ENCODE measurements around the gene TENM4. TPM values are rescaled to one million over a fixed set of nuclear protein-coding genes. Genes with fewer than 3 reads are reported as not detected.

The TENM4 gene
- polyA plus RNA-seq, 3 donors: 0.31 to 1.7 TPM; not detected in 1

DNA sequence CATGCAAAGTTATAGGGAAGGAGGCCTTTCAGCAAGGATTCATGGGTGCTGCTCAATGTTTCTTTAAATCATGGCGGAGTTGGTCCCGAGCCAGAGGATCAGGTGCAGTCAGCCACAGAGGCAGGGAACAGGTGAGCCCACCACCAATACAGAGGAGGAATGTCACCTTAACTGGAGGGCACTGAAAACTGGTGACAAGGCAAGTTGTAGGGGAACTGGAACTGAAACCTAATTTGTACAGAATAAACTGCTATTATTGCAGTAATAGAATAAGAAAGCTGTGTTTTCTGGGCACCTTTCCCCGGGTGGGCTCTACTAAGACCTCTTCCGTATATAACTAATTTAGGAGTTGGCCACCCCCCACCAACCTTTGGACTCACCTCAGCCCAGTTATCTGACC is 570.2 kb downstream of the TENM4 start:
- no CpG with 5 or more reads among the region's 4 CpGs for WGBS (ENCODE audit: insufficient coverage)
- intact Hi-C loops (cut with micrococcal nuclease): no loop called here
- no peaks in the 10 kb centered on the region for H3K36me3 ChIP-seq (replicated peaks in 1 of 2; ENCODE audit: control insufficient read depth in 1 of 2, insufficient read depth in 2 of 2, low read length in 2 of 2)
- Mint-ChIP-seq H3K4me3 (no peak overlapping the region), H3K36me3 (no peaks in the 10 kb centered on the region), H3K27me3 (ENCODE audit: low read depth in 3 of 3) (peaks cover 11 to 31% (median 19%) of the 10 kb centered on the region in 3 donors), H3K4me1 (no peaks in the 10 kb centered on the region), H3K27ac (no peak overlapping the region), H3K9me3 (no peaks in the 10 kb centered on the region)
- no peaks in the 10 kb centered on the region for H3K9me3 ChIP-seq (replicated peaks in 1 of 2; ENCODE audit: control insufficient read depth in 1 of 2, insufficient read depth in 1 of 2, low read length in 2 of 2)
- H4K20me1 ChIP-seq (ENCODE audit: insufficient read depth, low read length): no peaks in the 10 kb centered on the region
- no peak overlapping the region for H3K4me3 ChIP-seq (replicated peaks in 1 of 3; ENCODE audit: low read depth in 2 of 3, low read length in 3 of 3)
- H2AFZ ChIP-seq (ENCODE audit: insufficient read depth, low read depth, low read length, poor library complexity, severe bottlenecking): no peak overlapping the region
- H3K79me2 ChIP-seq (ENCODE audit: insufficient read depth, low read length): no peaks in the 10 kb centered on the region
- no peaks in the 10 kb centered on the region for H3K4me1 ChIP-seq (ENCODE audit: control insufficient read depth in 1 of 2, insufficient read depth in 2 of 2, low read length in 2 of 2)
- no peak overlapping the region for H3K4me2 ChIP-seq (replicated peaks; ENCODE audit: extremely low read depth, low read length, poor library complexity, severe bottlenecking)
- DNase-seq: no peak
- no peak overlapping the region for H3K9ac ChIP-seq (ENCODE audit: insufficient read depth, low read length, poor library complexity, severe bottlenecking)
- peaks cover 8 to 33% of the 10 kb centered on the region in 2 donors for H3K27me3 ChIP-seq (ENCODE audit: control insufficient read depth in 2 of 2, insufficient read depth in 2 of 2, low read length in 2 of 2)
- H3K27ac ChIP-seq (ENCODE audit: low read depth in 1 of 2, low read length in 2 of 2): no peak overlapping the region
- TF ChIP-seq, protein P1, sequence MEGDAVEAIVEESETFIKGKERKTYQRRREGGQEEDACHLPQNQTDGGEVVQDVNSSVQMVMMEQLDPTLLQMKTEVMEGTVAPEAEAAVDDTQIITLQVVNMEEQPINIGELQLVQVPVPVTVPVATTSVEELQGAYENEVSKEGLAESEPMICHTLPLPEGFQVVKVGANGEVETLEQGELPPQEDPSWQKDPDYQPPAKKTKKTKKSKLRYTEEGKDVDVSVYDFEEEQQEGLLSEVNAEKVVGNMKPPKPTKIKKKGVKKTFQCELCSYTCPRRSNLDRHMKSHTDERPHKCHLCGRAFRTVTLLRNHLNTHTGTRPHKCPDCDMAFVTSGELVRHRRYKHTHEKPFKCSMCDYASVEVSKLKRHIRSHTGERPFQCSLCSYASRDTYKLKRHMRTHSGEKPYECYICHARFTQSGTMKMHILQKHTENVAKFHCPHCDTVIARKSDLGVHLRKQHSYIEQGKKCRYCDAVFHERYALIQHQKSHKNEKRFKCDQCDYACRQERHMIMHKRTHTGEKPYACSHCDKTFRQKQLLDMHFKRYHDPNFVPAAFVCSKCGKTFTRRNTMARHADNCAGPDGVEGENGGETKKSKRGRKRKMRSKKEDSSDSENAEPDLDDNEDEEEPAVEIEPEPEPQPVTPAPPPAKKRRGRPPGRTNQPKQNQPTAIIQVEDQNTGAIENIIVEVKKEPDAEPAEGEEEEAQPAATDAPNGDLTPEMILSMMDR (IDR thresholded peaks at IDR 0.05): no peak

DNA sequence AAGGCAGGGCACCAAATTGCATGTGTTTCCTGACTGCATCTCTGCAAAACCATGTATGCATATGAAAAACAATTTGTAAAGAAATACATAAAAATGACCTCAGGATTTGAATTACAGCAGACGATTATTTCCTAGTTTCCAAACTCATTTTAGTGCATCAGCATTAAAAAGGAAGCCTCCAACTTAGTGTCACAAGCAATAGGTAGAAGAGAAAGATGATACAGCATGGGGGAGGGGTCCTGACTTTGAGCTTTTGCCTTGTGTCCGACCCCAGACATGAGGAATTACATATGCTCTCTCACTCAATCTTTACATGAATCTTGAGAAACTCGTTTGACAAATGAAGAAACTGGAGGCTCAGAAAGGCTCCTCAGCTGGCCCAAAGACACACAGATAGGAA is 571.5 kb downstream of the TENM4 start:
- Histone ChIP-seq H2AFZ (ENCODE audit: insufficient read depth, low read depth, low read length, poor library complexity, severe bottlenecking) (no peak overlapping the region), H4K20me1 (ENCODE audit: insufficient read depth, low read length) (no peaks in the 10 kb centered on the region), H3K36me3 (replicated peaks in 1 of 2; ENCODE audit: control insufficient read depth in 1 of 2, insufficient read depth in 2 of 2, low read length in 2 of 2) (no peaks in the 10 kb centered on the region), H3K27me3 (ENCODE audit: control insufficient read depth in 2 of 2, insufficient read depth in 2 of 2, low read length in 2 of 2) (peaks cover 8 to 30% of the 10 kb centered on the region in 2 donors), H3K9me3 (replicated peaks in 1 of 2; ENCODE audit: control insufficient read depth in 1 of 2, insufficient read depth in 1 of 2, low read length in 2 of 2) (no peaks in the 10 kb centered on the region), H3K79me2 (ENCODE audit: insufficient read depth, low read length) (no peaks in the 10 kb centered on the region), H3K27ac (ENCODE audit: low read depth in 1 of 2, low read length in 2 of 2) (no peak overlapping the region), H3K4me2 (replicated peaks; ENCODE audit: extremely low read depth, low read length, poor library complexity, severe bottlenecking) (no peak overlapping the region), H3K4me1 (ENCODE audit: control insufficient read depth in 1 of 2, insufficient read depth in 2 of 2, low read length in 2 of 2) (no peaks in the 10 kb centered on the region), H3K4me3 (replicated peaks in 1 of 3; ENCODE audit: low read depth in 2 of 3, low read length in 3 of 3) (no peak overlapping the region), H3K9ac (ENCODE audit: insufficient read depth, low read length, poor library complexity, severe bottlenecking) (no peak overlapping the region)
- 29% methylated on average over 1 of the region's 3 CpGs for WGBS (ENCODE audit: insufficient coverage)
- Mint-ChIP-seq H3K4me1 (no peaks in the 10 kb centered on the region), H3K36me3 (no peaks in the 10 kb centered on the region), H3K9me3 (no peaks in the 10 kb centered on the region), H3K27me3 (ENCODE audit: low read depth in 3 of 3) (peaks cover 15 to 38% (median 24%) of the 10 kb centered on the region in 3 donors), H3K27ac (no peak overlapping the region), H3K4me3 (no peak overlapping the region)
- no peak for DNase-seq
- intact Hi-C loops (cut with micrococcal nuclease): no loop called here
- TF ChIP-seq, protein P1 (IDR thresholded peaks at IDR 0.05): no peak

Data from CD14-positive monocyte (primary cell).